SJSA1 (cell line): Measurements from ENCODE around the gene DDRGK1. TPM values are rescaled to one million over a fixed set of nuclear protein-coding genes. Genes with fewer than 3 reads are reported as not detected.

Experiments
- DNase-seq, 2 experiments: peaks; one replicate each; pipeline ENCODE4 v3.0.0-alpha.2; 2015 to 2020; ENCODE audit warnings: low spot score in 2 of 2, low read depth in 1 of 2
- H3K27ac ChIP-seq: fragments of 250-450 bp; sonication (Bioruptor Pico); 2 replicates; pipeline ENCODE4 v1.5.1; 2020; ENCODE audit warnings: mild to moderate bottlenecking, moderate library complexity
- H3K27me3 ChIP-seq: fragments of 250-450 bp; sonication (Bioruptor Pico); replicated peaks from 2 replicates; pipeline ENCODE4 v1.5.1; 2020; ENCODE audit warnings: mild to moderate bottlenecking, moderate library complexity
- H3K36me3 ChIP-seq: fragments of 250-450 bp; sonication (Bioruptor Pico); 2 replicates; pipeline ENCODE4 v1.5.1; 2020; ENCODE audit warnings: mild to moderate bottlenecking
- H3K4me1 ChIP-seq: fragments of 250-450 bp; sonication (Bioruptor Pico); replicated peaks from 2 replicates; pipeline ENCODE4 v1.6.1; 2021; ENCODE audit warnings: mild to moderate bottlenecking
- H3K4me3 ChIP-seq: fragments of 250-450 bp; sonication (Bioruptor Pico); 2 replicates; pipeline ENCODE4 v1.5.1; 2020; ENCODE audit warnings: mild to moderate bottlenecking
- H3K9me3 ChIP-seq: fragments of 250-450 bp; sonication (Bioruptor Pico); replicated peaks from 2 replicates; pipeline ENCODE4 v1.5.1; 2020; ENCODE audit warnings: mild to moderate bottlenecking
- total RNA-seq: library from RNA; depleted of rRNA; stranded (reverse); fragments of >200 nt; shearing (Covaris generic); gene quantifications from 2 replicates; pipeline ENCODE4 v1.2.3, GENCODE V29; 2014; rRNA removed

DDRGK1 gene
- total RNA-seq, 1 experiment from 2014 or later: 29.1 TPM

- H3K36me3 ChIP-seq: peaks cover 79% of the 10 kb centered on the region
- H3K27me3 ChIP-seq: no peaks in the 10 kb centered on the region
- DNase-seq: no peak
- H3K9me3 ChIP-seq: no peaks in the 10 kb centered on the region
- no peak overlapping the region for H3K27ac ChIP-seq
- H3K4me1 ChIP-seq: no peaks in the 10 kb centered on the region
- no peak overlapping the region for H3K4me3 ChIP-seq
These were observed 53.6 kb downstream of the DDRGK1 start for GRCh38 chr20:3150908-3151307.

- DNase-seq: no peak
- no peak overlapping the region for H3K4me3 ChIP-seq
- H3K9me3 ChIP-seq: no peaks in the 10 kb centered on the region
- peaks cover 65% of the 10 kb centered on the region for H3K36me3 ChIP-seq
- H3K27ac ChIP-seq: no peak overlapping the region
- H3K27me3 ChIP-seq: no peaks in the 10 kb centered on the region
- no peaks in the 10 kb centered on the region for H3K4me1 ChIP-seq
These were observed 57.6 kb downstream of the DDRGK1 start for GRCh38 chr20:3146732-3147341.

- H3K27ac ChIP-seq: no peak overlapping the region
- no peaks in the 10 kb centered on the region for H3K9me3 ChIP-seq
- H3K4me3 ChIP-seq: no peak overlapping the region
- no peaks in the 10 kb centered on the region for H3K27me3 ChIP-seq
- peaks cover 25% of the 10 kb centered on the region for H3K36me3 ChIP-seq
- no peak for DNase-seq
- no peaks in the 10 kb centered on the region for H3K4me1 ChIP-seq
These were observed 62.7 kb downstream of the DDRGK1 start for GRCh38 chr20:3141757-3142156.

Other genes starting within 250 kb of the DDRGK1 start
- gene GNRH2, start 161.1 kb downstream of the DDRGK1 start, total RNA-seq: not detected in 2 replicates
- 53.2 and 83.0 TPM in 2 replicates for gene MRPS26, start 158.6 kb downstream of the DDRGK1 start, total RNA-seq
- gene OXT, start 133.1 kb downstream of the DDRGK1 start, total RNA-seq: not detected in 2 replicates
- not detected in 2 replicates for gene AVP, start 120.0 kb downstream of the DDRGK1 start, total RNA-seq
- gene FASTKD5, start 44.8 kb downstream of the DDRGK1 start, total RNA-seq: 15.5 and 26.3 TPM in 2 replicates
- 3.7 and 4.2 TPM in 2 replicates for gene UBOX5, start 44.8 kb downstream of the DDRGK1 start, total RNA-seq
- 3.9 and 6.1 TPM in 2 replicates for gene LZTS3, start 31.1 kb downstream of the DDRGK1 start, total RNA-seq
- 59.3 and 78.0 TPM in 2 replicates for gene ITPA, start 4.8 kb upstream of the DDRGK1 start, total RNA-seq
- gene SLC4A11, start 34.5 kb upstream of the DDRGK1 start, total RNA-seq: 0.24 TPM in 1 of 2 replicates, not detected in the other
- gene DNAAF9, start 203.0 kb upstream of the DDRGK1 start, total RNA-seq: 9.4 and 12.3 TPM in 2 replicates